ENCODE results near the gene RND3. TPM values are rescaled to one million over a fixed set of nuclear protein-coding genes. Genes with fewer than 3 reads are reported as not detected.

RND3 gene
- total and polyA plus RNA-seq, 9 of the 15 experiments (the other 6 are each of a cell fraction or from before 2014, with no cell fraction given) = 0.22 to 0.64 (median 0.29) TPM; not detected in 4

GRCh38 chr2:150438041-150438440 is 49.4 kb downstream of the RND3 start (continued):
- no peak for TF ChIP-seq ZBTB34 (CRISPR knock-in tag; IDR thresholded peaks at IDR 0.05)
- TF ChIP-seq ZNF24 (IDR thresholded peaks at IDR 0.05) = no peak
- no peak for TF ChIP-seq ZNF217 (CRISPR knock-in tag; IDR thresholded peaks at IDR 0.05)
- no peak for TF ChIP-seq ARID2 (IDR thresholded peaks at IDR 0.05)
- TF ChIP-seq ZNF354B (CRISPR knock-in tag; IDR thresholded peaks at IDR 0.05) = no peak
- TF ChIP-seq JUND (IDR thresholded peaks at IDR 0.05; ENCODE audit: borderline replicate concordance, low read depth, low read length) = no peak
- no peak for TF ChIP-seq JUND (tag; IDR thresholded peaks at IDR 0.05; ENCODE audit: borderline replicate concordance, low read depth, low read length)
- no peak for TF ChIP-seq MYBL2 (IDR thresholded peaks at IDR 0.05; ENCODE audit: low read depth)
- TF ChIP-seq MYBL2 (CRISPR knock-in tag; IDR thresholded peaks at IDR 0.05; ENCODE audit: borderline replicate concordance) = no peak

GRCh38 chr2:150432312-150432625 is 55.2 kb downstream of the RND3 start:
- H3K4me2 ChIP-seq (ENCODE audit: insufficient read depth, low read length) = no peak overlapping the region
- no peaks in the 10 kb centered on the region for H3K9me1 ChIP-seq (ENCODE audit: control insufficient read depth, insufficient read depth, low read length)
- H3K9me3 ChIP-seq (replicated peaks; ENCODE audit: control insufficient read depth, insufficient read depth, low read depth, low read length) = 0 out of 2 replicates have a peak, but pooled peaks cover 2% of the 10 kb centered on the region
- H3K79me2 ChIP-seq (ENCODE audit: control insufficient read depth, insufficient read depth, low read length) = no peaks in the 10 kb centered on the region
- CTCF ChIA-PET (ENCODE audit: low intra/inter-chr PET ratio) = no interaction called here
- DNase-seq (ENCODE audit: extremely low read depth in 1 of 4, low spot score in 3 of 4) (no peak), ATAC-seq (no peak), FAIRE-seq (no peak)
- intact Hi-C loops (cut with micrococcal nuclease) (no loop called here), in situ Hi-C loops (cut with MboI) (no loop called here)
- H3K27ac ChIP-seq (ENCODE audit: extremely low read depth, low read depth, low read length) = no peak overlapping the region
- no peak overlapping the region for H2AFZ ChIP-seq (ENCODE audit: low read depth, low read length)
- no TSS peak for BruUV-seq (replicated peaks)
- 3% methylated on average over 3 of the region's 3 CpGs for WGBS (ENCODE audit: insufficient coverage, low coverage, missing lambda C conversion rate)
- H3K4me3 ChIP-seq = no peak overlapping the region
- POLR2A ChIA-PET = interaction anchor here (0.6 kb wide), 1 partner anchor 244 kb away, joined by 3 read pairs; no protein-coding TSS in a partner anchor
- no peaks in the 10 kb centered on the region for H4K20me1 ChIP-seq (replicated peaks; ENCODE audit: control insufficient read depth, insufficient read depth, low read length)
- H3K9ac ChIP-seq (ENCODE audit: insufficient read depth in 1 of 2, low read depth in 2 of 2, low read length in 2 of 2) = no peak overlapping the region
- no peaks in the 10 kb centered on the region for H3K27me3 ChIP-seq (ENCODE audit: control insufficient read depth in 2 of 2, insufficient read depth in 2 of 2, low read length in 2 of 2)
- no peaks in the 10 kb centered on the region for H3K4me1 ChIP-seq (replicated peaks in 1 of 2; ENCODE audit: control insufficient read depth in 2 of 2, insufficient read depth in 2 of 2, low read length in 2 of 2)
- no peaks in the 10 kb centered on the region for H3K36me3 ChIP-seq (ENCODE audit: control insufficient read depth, insufficient read depth, low read length)
- TF ChIP-seq BCOR (IDR thresholded peaks at IDR 0.05) = no peak
- TF ChIP-seq ZNF695 (CRISPR knock-in tag; IDR thresholded peaks at IDR 0.05) = no peak
- TF ChIP-seq SIN3B (IDR thresholded peaks at IDR 0.05; ENCODE audit: low read depth) = no peak
- no peak for TF ChIP-seq ZNF174 (CRISPR knock-in tag; IDR thresholded peaks at IDR 0.05)
- no peak for TF ChIP-seq LEF1 (IDR thresholded peaks at IDR 0.05)
- TF ChIP-seq SIN3A (IDR thresholded peaks at IDR 0.05; ENCODE audit: borderline replicate concordance in 2 of 2, control insufficient read depth in 1 of 2, low read depth in 2 of 2, low read length in 2 of 2) = no peak
- TF ChIP-seq EP300 (IDR thresholded peaks at IDR 0.05; ENCODE audit: low read length) = no peak
- no peak for TF ChIP-seq RBM39 (optimal IDR thresholded peaks at IDR 0.05; ENCODE audit: low read depth, low read length)
- TF ChIP-seq ZNF766 (CRISPR knock-in tag; conservative IDR thresholded peaks at IDR 0.05) = no peak
- TF ChIP-seq E2F1 (CRISPR knock-in tag; IDR thresholded peaks at IDR 0.05) = no peak
- no peak for TF ChIP-seq ZC3H11A (IDR thresholded peaks at IDR 0.05; ENCODE audit: low read depth, low read length)
- no peak for TF ChIP-seq ETS1 (conservative IDR thresholded peaks at IDR 0.05; ENCODE audit: control insufficient read depth, low read depth, low read length)
